OCI-M2 (cell line): ENCODE data around the gene TOM1.

Experiments
- DNase-seq: peaks from one replicate; lab custom pipeline; 2025; ENCODE audit not compliant: unreplicated experiment; lab: John Stamatoyannopoulos, UW

TOM1 gene

GRCh38 chr22:35306350-35306967 lies 6.8 kb downstream of the TOM1 start:
- no peak for DNase-seq

GRCh38 chr22:35307372-35307771 lies 7.7 kb downstream of the TOM1 start:
- no peak for DNase-seq

DNA sequence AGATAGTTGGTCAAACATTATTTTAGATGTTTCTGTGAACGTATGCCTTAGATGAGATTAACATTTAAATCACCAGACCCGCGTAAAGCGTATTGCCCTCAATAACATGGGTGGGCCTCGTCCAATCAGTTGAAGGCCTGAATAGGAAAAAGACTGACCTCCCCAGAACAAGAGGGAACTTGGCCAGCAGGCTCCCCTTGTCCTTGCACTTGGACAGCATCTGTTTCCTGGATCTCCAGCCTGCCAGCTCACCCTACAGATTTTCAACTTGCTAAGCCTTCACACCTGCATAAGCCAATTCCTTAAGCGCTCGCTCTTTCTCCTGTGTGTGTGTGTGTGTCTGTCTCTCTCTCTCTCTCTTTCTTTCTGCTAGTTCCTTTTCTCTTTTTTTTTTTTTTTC lies 8.2 kb downstream of the TOM1 start:
- no peak for DNase-seq

GRCh38 chr22:35308480-35309021 lies 8.9 kb downstream of the TOM1 start:
- no peak for DNase-seq

- no peak for DNase-seq
Observed at GRCh38 chr22:35310556-35311550, 11.2 kb downstream of the TOM1 start.

GRCh38 chr22:35311551-35311999 lies 11.9 kb downstream of the TOM1 start:
- no peak for DNase-seq

- DNase-seq, result no peak
Observed at GRCh38 chr22:35312198-35313059, 12.7 kb downstream of the TOM1 start.

DNA sequence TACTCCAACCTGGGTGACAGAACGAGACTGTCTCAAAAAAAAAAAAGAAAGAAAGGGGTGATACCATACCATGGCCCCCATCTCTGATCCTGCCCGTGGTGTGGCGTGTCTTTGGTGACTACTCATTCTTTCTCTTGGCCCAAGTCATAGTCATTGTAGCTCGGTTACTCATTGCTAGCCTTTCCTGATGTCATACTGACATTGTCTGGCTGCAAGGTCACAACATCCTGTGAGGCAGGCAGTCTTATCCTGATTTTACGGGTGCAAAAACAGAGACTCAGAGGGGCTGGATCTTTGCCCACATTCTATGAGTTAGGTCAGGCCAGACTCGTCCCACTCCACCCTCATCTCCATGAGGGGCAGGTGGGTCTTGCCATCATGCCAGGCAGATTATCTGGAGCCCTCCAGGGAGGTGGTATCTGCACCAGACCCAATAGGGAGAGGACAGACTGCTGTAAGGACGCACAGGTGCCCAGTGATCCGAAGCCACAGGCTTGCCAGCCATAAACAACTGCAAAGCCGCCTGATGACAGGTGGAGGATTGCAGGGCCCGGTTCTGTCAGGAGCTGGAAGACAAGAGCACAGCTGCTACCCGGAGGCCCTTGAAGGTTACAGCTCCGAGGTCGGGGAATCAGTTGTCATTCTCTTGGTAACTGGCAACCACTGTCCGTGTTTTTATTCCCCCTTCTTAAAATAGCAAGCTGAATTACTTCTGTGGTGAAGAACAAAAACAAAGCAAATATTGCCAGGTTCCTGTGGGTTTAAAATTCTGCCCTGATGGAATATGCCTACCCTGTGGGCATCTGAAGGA lies 13.8 kb downstream of the TOM1 start:
- DNase-seq, result no peak

- DNase-seq, result no peak
Observed at GRCh38 chr22:35314161-35314942, 14.7 kb downstream of the TOM1 start.

GRCh38 chr22:35315141-35315854 lies 15.6 kb downstream of the TOM1 start:
- no peak for DNase-seq

GRCh38 chr22:35315855-35316745 lies 16.4 kb downstream of the TOM1 start:
- DNase-seq, result no peak

GRCh38 chr22:35316751-35317150 lies 17.1 kb downstream of the TOM1 start:
- no peak for DNase-seq

GRCh38 chr22:35317680-35318290 lies 18.1 kb downstream of the TOM1 start:
- DNase-seq, result no peak

DNA sequence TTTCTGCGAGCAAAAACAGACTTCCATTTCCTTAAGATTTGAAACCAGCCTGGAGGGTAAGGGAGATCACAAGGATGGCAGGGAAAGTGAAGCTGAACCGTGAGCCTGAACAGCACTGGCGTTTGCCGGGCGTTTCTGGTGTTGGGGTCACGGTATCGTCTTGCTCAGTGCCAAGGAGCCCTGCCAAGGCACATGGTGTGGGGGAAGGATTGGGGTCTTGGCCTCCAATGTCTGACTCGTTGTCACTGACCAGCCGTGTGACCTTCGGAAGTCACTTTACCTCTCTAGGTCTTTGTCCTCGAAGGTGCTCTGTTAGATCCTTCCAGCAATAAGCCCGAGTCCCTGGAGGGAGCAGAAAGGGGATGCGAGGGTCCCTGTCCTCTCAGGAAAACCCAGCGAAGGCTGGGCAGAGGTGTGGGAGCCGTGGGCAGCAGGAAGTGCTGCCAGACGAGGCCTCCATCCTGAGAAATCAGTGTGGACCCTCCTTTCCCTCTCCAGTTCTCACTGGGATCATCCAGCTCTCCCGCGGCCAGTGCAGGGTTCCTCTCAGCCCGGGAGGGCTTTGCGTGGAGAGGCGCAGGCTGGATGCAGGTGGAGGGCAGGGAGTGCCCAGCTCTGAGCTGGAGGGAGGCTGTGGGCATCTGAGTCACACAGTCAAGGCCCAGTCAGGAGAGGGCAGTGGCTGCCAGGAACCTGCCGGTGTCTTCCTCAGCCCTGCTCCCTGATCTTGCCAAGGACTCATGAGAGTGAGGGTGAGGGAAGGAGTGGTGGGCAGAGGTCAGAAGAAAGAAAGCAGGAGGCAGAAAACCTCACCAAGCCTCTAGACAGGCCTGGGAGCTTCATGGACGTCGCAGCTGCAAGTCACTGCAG lies 18.9 kb downstream of the TOM1 start:
- DNase-seq, result no peak

DNA sequence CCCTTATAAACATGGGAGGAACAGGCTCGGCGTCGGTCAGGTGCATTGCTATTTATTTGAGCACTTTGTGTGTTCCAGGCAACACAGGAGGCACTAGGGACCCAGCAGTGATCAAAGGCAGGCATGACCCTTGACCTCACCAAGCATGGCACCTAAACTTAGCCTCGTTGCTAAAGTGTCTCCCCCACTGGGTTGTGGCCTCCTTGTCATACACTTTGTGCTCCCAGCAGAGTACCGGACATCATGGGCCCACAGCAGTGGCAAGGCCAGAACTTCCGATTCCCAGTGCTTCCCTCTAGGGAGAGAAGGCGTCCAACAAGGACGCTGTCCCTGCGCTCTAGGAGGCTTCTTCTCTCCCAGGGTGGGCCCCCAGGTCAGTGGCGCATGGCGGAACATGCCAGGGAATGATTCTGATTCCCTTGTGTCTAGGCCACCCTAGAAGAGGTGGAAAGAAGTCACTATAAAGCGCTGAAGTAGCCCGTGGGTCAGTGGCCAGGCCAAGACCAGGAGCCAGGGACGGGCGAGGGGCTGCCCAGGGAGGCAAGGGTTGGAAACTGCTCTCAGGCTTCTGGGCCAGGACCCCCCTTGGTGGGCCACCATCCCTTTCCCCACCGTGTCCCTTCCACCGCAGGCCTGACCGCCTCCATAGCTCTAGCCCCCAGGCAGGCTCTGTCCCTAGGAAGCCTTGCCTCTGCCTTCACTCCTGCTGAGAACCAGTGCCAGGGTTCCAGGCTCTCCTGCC lies 19.7 kb downstream of the TOM1 start:
- DNase-seq, result no peak

- no peak for DNase-seq
Observed at GRCh38 chr22:35322126-35322525, 22.4 kb downstream of the TOM1 start.
